ENCODE data around the gene HOXD4. TPM values are rescaled to one million over a fixed set of nuclear protein-coding genes. Genes with fewer than 3 reads are reported as not detected.

Gene HOXD4
- polyA plus RNA-seq, 1 of the 3 experiments (the other 2 are of a cell fraction): 1.0 TPM

- TF ChIP-seq CTCF (IDR thresholded peaks at IDR 0.05): no peak
These were observed 12.3 kb downstream of the HOXD4 start (continued) for GRCh38 chr2:176163672-176164056.

- no peak overlapping the region for H3K27ac ChIP-seq (ENCODE audit: low read depth in 2 of 2, low read length in 1 of 2)
- no peak for TF ChIP-seq TEAD4 (IDR thresholded peaks at IDR 0.05; ENCODE audit: borderline replicate concordance, insufficient read depth)
- TF ChIP-seq CTCF (IDR thresholded peaks at IDR 0.05): no peak
- no peak for TF ChIP-seq FOXJ3 (CRISPR knock-in tag; IDR thresholded peaks at IDR 0.05)
- no peak for TF ChIP-seq RFX5 (IDR thresholded peaks at IDR 0.05; ENCODE audit: low read length)
- TF ChIP-seq SIN3A (IDR thresholded peaks at IDR 0.05; ENCODE audit: borderline replicate concordance, low read depth, low read length): no peak
- no peak for TF ChIP-seq TCF12 (IDR thresholded peaks at IDR 0.05)
- TF ChIP-seq, protein P1, sequence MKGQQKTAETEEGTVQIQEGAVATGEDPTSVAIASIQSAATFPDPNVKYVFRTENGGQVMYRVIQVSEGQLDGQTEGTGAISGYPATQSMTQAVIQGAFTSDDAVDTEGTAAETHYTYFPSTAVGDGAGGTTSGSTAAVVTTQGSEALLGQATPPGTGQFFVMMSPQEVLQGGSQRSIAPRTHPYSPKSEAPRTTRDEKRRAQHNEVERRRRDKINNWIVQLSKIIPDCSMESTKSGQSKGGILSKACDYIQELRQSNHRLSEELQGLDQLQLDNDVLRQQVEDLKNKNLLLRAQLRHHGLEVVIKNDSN (IDR thresholded peaks at IDR 0.05; ENCODE audit: borderline replicate concordance, low read depth): no peak
- no peak for TF ChIP-seq MAX (IDR thresholded peaks at IDR 0.05; ENCODE audit: low read depth)
- no peak for TF ChIP-seq MEF2A (IDR thresholded peaks at IDR 0.05; ENCODE audit: borderline replicate concordance, low read depth)
- TF ChIP-seq MXI1 (IDR thresholded peaks at IDR 0.05; ENCODE audit: low read depth, low read length): no peak
- no peak for TF ChIP-seq GATA2 (CRISPR knock-in tag; IDR thresholded peaks at IDR 0.05)
- no peak for TF ChIP-seq CHD2 (IDR thresholded peaks at IDR 0.05; ENCODE audit: low read length, partially characterized antibody)
- TF ChIP-seq RXRA (IDR thresholded peaks at IDR 0.05; ENCODE audit: borderline replicate concordance, low read depth): no peak
- no peak for TF ChIP-seq SMC3 (IDR thresholded peaks at IDR 0.05; ENCODE audit: low read depth, low read length)
- no peak for TF ChIP-seq PBX3 (IDR thresholded peaks at IDR 0.05)
- TF ChIP-seq ELF1 (IDR thresholded peaks at IDR 0.05): no peak
- TF ChIP-seq, protein P2, sequence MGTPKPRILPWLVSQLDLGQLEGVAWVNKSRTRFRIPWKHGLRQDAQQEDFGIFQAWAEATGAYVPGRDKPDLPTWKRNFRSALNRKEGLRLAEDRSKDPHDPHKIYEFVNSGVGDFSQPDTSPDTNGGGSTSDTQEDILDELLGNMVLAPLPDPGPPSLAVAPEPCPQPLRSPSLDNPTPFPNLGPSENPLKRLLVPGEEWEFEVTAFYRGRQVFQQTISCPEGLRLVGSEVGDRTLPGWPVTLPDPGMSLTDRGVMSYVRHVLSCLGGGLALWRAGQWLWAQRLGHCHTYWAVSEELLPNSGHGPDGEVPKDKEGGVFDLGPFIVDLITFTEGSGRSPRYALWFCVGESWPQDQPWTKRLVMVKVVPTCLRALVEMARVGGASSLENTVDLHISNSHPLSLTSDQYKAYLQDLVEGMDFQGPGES (IDR thresholded peaks at IDR 0.05; ENCODE audit: low read depth, low read length): no peak
- no peak for TF ChIP-seq EZH2phosphoT487 (IDR thresholded peaks at IDR 0.05; ENCODE audit: borderline replicate concordance, low read depth)
- TF ChIP-seq FOXM1 (IDR thresholded peaks at IDR 0.05; ENCODE audit: low read depth): no peak
- no peak for TF ChIP-seq ZBTB33 (IDR thresholded peaks at IDR 0.05; ENCODE audit: borderline replicate concordance, low read depth)
- POLR2A ChIA-PET: no interaction called here
- CTCF ChIA-PET: interaction anchor here (1.2 to 1.7 kb wide), 2 partner anchors 48 to 390 kb away, joined by 3 to 4 read pairs; no protein-coding TSS in a partner anchor
- no peak overlapping the region for H2AFZ ChIP-seq (ENCODE audit: low read depth)
- no peak overlapping the region for H3K4me3 ChIP-seq (ENCODE audit: low read depth in 2 of 2, low read length in 1 of 2)
- H3K79me2 ChIP-seq (ENCODE audit: insufficient read depth): no peaks in the 10 kb centered on the region
- no peak overlapping the region for H3K9ac ChIP-seq
- no peaks in the 10 kb centered on the region for H3K9me2 ChIP-seq
- peaks cover 0 to 3% of the 10 kb centered on the region in 2 experiments; a peak in 1 of 4 replicates for H3K4me1 ChIP-seq (ENCODE audit: control insufficient read depth in 1 of 2, insufficient read depth in 2 of 2, low read depth in 1 of 2, low read length in 1 of 2)
- peaks cover 0 to 3% of the 10 kb centered on the region in 2 experiments for H3K36me3 ChIP-seq (replicated peaks in 1 of 2; ENCODE audit: control insufficient read depth in 1 of 2, insufficient read depth in 2 of 2, low read length in 1 of 2)
- H3K9me3 ChIP-seq: no peaks in the 10 kb centered on the region
- H3K4me2 ChIP-seq: no peak overlapping the region
- WGBS (ENCODE audit: low lambda C conversion rate): 95% methylated on average over 13 of the region's 13 CpGs
- H3F3A ChIP-seq (replicated peaks; ENCODE audit: insufficient read depth): no peaks in the 10 kb centered on the region
- no peaks in the 10 kb centered on the region for H4K20me1 ChIP-seq (ENCODE audit: insufficient read depth)
- H3K27me3 ChIP-seq (ENCODE audit: insufficient read depth): no peaks in the 10 kb centered on the region
- DNase-seq: no peak
These were observed 12.9 kb downstream of the HOXD4 start for GRCh38 chr2:176164201-176164600.

All from SK-N-SH (cell line).